ENCODE results near the gene DSCAML1. TPM values are rescaled to one million over a fixed set of nuclear protein-coding genes. Genes with fewer than 3 reads are reported as not detected.

DSCAML1 gene
- total and polyA plus RNA-seq, 10 of the 15 experiments (the other 5 are each of a cell fraction or from before 2014, with no cell fraction given) = 0.03 to 0.18 (median 0.06) TPM; not detected in 1

- TF ChIP-seq REST (IDR thresholded peaks at IDR 0.05; ENCODE audit: low read depth, low read length) (no peak), RBBP5 (conservative IDR thresholded peaks at IDR 0.05) (no peak), USF2 (IDR thresholded peaks at IDR 0.05; ENCODE audit: borderline replicate concordance, low read depth, low read length) (no peak)
Measured at GRCh38 chr11:117678658-117679406, 118.2 kb downstream of the DSCAML1 start (continued).

GRCh38 chr11:117677729-117678310 lies 119.2 kb downstream of the DSCAML1 start:
- Histone ChIP-seq H3K27ac (ENCODE audit: control insufficient read depth, insufficient read depth) (no peak overlapping the region), H3K27me3 (replicated peaks in 1 of 2; ENCODE audit: control insufficient read depth in 2 of 2, insufficient read depth in 2 of 2, low read length in 1 of 2) (peaks cover 8% of the 10 kb centered on the region in 2 experiments), H3K4me1 (ENCODE audit: control insufficient read depth, insufficient read depth, low read length) (no peaks in the 10 kb centered on the region), H3K4me2 (ENCODE audit: control insufficient read depth, insufficient read depth) (no peak overlapping the region), H3K79me2 (ENCODE audit: control insufficient read depth, insufficient read depth, low read length) (no peaks in the 10 kb centered on the region), H3K9me3 (replicated peaks; ENCODE audit: control insufficient read depth, insufficient read depth, low read length) (no peaks in the 10 kb centered on the region), H3K36me3 (ENCODE audit: control insufficient read depth in 2 of 2, insufficient read depth in 2 of 2, low read length in 1 of 2) (no peaks in the 10 kb centered on the region), H2AFZ (ENCODE audit: control insufficient read depth, low read depth, low read length) (no peak overlapping the region), H3K9ac (ENCODE audit: control insufficient read depth, insufficient read depth, low read length) (no peak overlapping the region), H3K4me3 (no peak overlapping the region), H4K20me1 (ENCODE audit: control insufficient read depth, insufficient read depth) (no peaks in the 10 kb centered on the region)
- DNase-seq (ENCODE audit: low read depth, low spot score) = no peak
- no peak for FAIRE-seq
- no peak for ATAC-seq
- intact Hi-C loops (cut with micrococcal nuclease; ENCODE audit: unreplicated experiment) (no loop called here), in situ Hi-C loops (cut with MboI) (no loop called here)
- ChIA-PET RAD21 (ENCODE audit: unreplicated experiment) (no interaction called here), POLR2A (no interaction called here), SMC1A (ENCODE audit: uncharacterized antibody, unreplicated experiment) (interaction anchor here (1.4 kb wide), 1 partner anchor 13 kb away, joined by 6 read pairs; no protein-coding TSS in a partner anchor), CTCF (interaction anchor here (0.6 kb wide), 1 partner anchor 251 kb away, joined by 3 read pairs; no protein-coding TSS in a partner anchor)
- 46% methylated on average over 12 of the region's 12 CpGs for WGBS (ENCODE audit: insufficient coverage, insufficient replicate concordance, low lambda C conversion rate, missing lambda C conversion rate)
- no TSS peak for BruUV-seq (replicated peaks)
- TF ChIP-seq ZBTB33 (IDR thresholded peaks at IDR 0.05) = no peak
- TF ChIP-seq BMI1 (IDR thresholded peaks at IDR 0.05; ENCODE audit: borderline replicate concordance) = no peak
- TF ChIP-seq RUNX3 (IDR thresholded peaks at IDR 0.05; ENCODE audit: low read length) = no peak
- TF ChIP-seq ELK1 (IDR thresholded peaks at IDR 0.05; ENCODE audit: low read depth, low read length) = no peak
- no peak for TF ChIP-seq RAD51 (IDR thresholded peaks at IDR 0.05)
- no peak for TF ChIP-seq NKRF (conservative IDR thresholded peaks at IDR 0.05)

Measured in GM12878 (cell line).